Mesenchymal stem cell (in vitro differentiated cells and primary cell): ENCODE measurements around the gene PRMT7.
A peak's percentile ranks its signal among the peaks of the same experiment; 100 is the strongest.

Source experiments
- DNase-seq: peaks from one replicate; pipeline ENCODE4 v3.0.0-alpha.2; 2013
- H2AFZ ChIP-seq: one replicate; pipeline ENCODE4 v1.6.1; 2013; ENCODE audit warnings: low read depth, mild to moderate bottlenecking, control low read depth, inconsistent platforms, low read length, moderate library complexity
- H2AK5ac ChIP-seq: 2 replicates; pipeline ENCODE4 v1.6.1; 2013; ENCODE audit warnings: low read length, moderate library complexity, mild to moderate bottlenecking, inconsistent platforms; ENCODE audit not compliant: severe bottlenecking
- H2BK120ac ChIP-seq: one replicate; pipeline ENCODE4 v1.6.1; 2013; ENCODE audit warnings: low read depth, mild to moderate bottlenecking, inconsistent platforms, low read length, moderate library complexity
- H2BK12ac ChIP-seq, 2 experiments: one replicate each; pipeline ENCODE4 v1.6.1; 2013; ENCODE audit warnings: inconsistent platforms in 2 of 2, low read length in 2 of 2, mild to moderate bottlenecking in 2 of 2, moderate library complexity in 2 of 2, control low read depth in 1 of 2
- H2BK15ac ChIP-seq: one replicate; pipeline ENCODE4 v1.6.1; 2013; ENCODE audit warnings: mild to moderate bottlenecking, low read depth, inconsistent platforms; ENCODE audit not compliant: poor library complexity, severe bottlenecking
- H2BK5ac ChIP-seq: 2 replicates; pipeline ENCODE4 v1.6.1; 2013; ENCODE audit warnings: low read depth, mild to moderate bottlenecking, low read length, control low read depth, inconsistent platforms; ENCODE audit not compliant: poor library complexity, severe bottlenecking
- H3K14ac ChIP-seq, 2 experiments: one replicate each; pipeline ENCODE4 v1.6.1; 2013; ENCODE audit warnings: inconsistent platforms in 2 of 2, low read length in 2 of 2, control low read depth in 1 of 2, mild to moderate bottlenecking in 1 of 2, moderate library complexity in 1 of 2
- H3K18ac ChIP-seq, 2 experiments: one replicate each; pipeline ENCODE4 v1.6.1; 2013; ENCODE audit warnings: inconsistent platforms in 2 of 2, low read length in 2 of 2, control low read depth in 1 of 2, low read depth in 1 of 2, mild to moderate bottlenecking in 1 of 2
- H3K23ac ChIP-seq, 2 experiments: one replicate each; pipeline ENCODE4 v1.6.1; 2013; ENCODE audit warnings: inconsistent platforms in 2 of 2, low read length in 2 of 2, mild to moderate bottlenecking in 2 of 2, moderate library complexity in 2 of 2, control low read depth in 1 of 2
- H3K27ac ChIP-seq: 2 replicates; pipeline ENCODE4 v1.5.1; 2013; ENCODE audit warnings: mild to moderate bottlenecking, moderate library complexity, low read length, control low read depth, inconsistent platforms; ENCODE audit not compliant: poor library complexity, severe bottlenecking
- H3K27me3 ChIP-seq, 2 experiments: 2 replicates each; pipeline versions ENCODE4 v1.6.1 to v1.7.0; 2013; ENCODE audit warnings: low read length in 2 of 2, mild to moderate bottlenecking in 2 of 2, moderate library complexity in 2 of 2, control low read depth in 1 of 2, inconsistent platforms in 1 of 2; ENCODE audit not compliant: control insufficient read depth in 1 of 2, insufficient read depth in 1 of 2
- H3K36me3 ChIP-seq, 2 experiments: 2 replicates each; pipeline versions ENCODE4 v1.6.1 to v1.7.0; 2013; ENCODE audit warnings: low read length in 2 of 2, control low read depth in 1 of 2, inconsistent platforms in 1 of 2, low read depth in 1 of 2, mild to moderate bottlenecking in 1 of 2; ENCODE audit not compliant: insufficient read depth in 2 of 2, control insufficient read depth in 1 of 2
- H3K4ac ChIP-seq, 2 experiments: one replicate each; pipeline ENCODE4 v1.6.1; 2013; ENCODE audit warnings: inconsistent platforms in 2 of 2, low read length in 2 of 2, mild to moderate bottlenecking in 2 of 2, moderate library complexity in 2 of 2, control low read depth in 1 of 2, low read depth in 1 of 2
- H3K4me1 ChIP-seq: 2 replicates; pipeline ENCODE4 v1.6.1; 2013; ENCODE audit warnings: low read depth, low read length, control low read depth; ENCODE audit not compliant: control insufficient read depth, insufficient read depth
- H3K4me2 ChIP-seq: 2 replicates; pipeline ENCODE4 v1.6.1; 2013; ENCODE audit warnings: low read length, mild to moderate bottlenecking, inconsistent platforms; ENCODE audit not compliant: poor library complexity, severe bottlenecking
- H3K4me3 ChIP-seq, 2 experiments: 2 replicates each; pipeline versions ENCODE4 v1.5.1 to v1.7.0; 2013; ENCODE audit warnings: low read length in 2 of 2, mild to moderate bottlenecking in 2 of 2, control low read depth in 1 of 2, low read depth in 1 of 2; ENCODE audit not compliant: insufficient read depth in 1 of 2
- H3K79me1 ChIP-seq: replicated peaks from 2 replicates; pipeline ENCODE4 v1.6.1; 2013; ENCODE audit warnings: mild to moderate bottlenecking, control low read depth, low read length, inconsistent platforms; ENCODE audit not compliant: poor library complexity, severe bottlenecking
- H3K9ac ChIP-seq: 2 replicates; pipeline ENCODE4 v1.7.0; 2013; ENCODE audit warnings: mild to moderate bottlenecking, low read length, moderate library complexity
- H3K9me3 ChIP-seq: 2 replicates; pipeline ENCODE4 v1.7.0; 2013; ENCODE audit warnings: mild to moderate bottlenecking, low read length; ENCODE audit not compliant: control insufficient read depth
- H4K8ac ChIP-seq: one replicate; pipeline ENCODE4 v1.6.1; 2013; ENCODE audit warnings: inconsistent platforms, mild to moderate bottlenecking, low read length, moderate library complexity
- H4K91ac ChIP-seq: one replicate; pipeline ENCODE4 v1.6.1; 2013; ENCODE audit warnings: mild to moderate bottlenecking, low read length, inconsistent platforms
- WGBS: methylation state at CpG from one replicate; pipeline ENCODE4 v1.1.7; 2013; ENCODE audit warnings: mixed read lengths; 5-methylcytosine and 5-hydroxymethylcytosine counted together

PRMT7 gene

DNA sequence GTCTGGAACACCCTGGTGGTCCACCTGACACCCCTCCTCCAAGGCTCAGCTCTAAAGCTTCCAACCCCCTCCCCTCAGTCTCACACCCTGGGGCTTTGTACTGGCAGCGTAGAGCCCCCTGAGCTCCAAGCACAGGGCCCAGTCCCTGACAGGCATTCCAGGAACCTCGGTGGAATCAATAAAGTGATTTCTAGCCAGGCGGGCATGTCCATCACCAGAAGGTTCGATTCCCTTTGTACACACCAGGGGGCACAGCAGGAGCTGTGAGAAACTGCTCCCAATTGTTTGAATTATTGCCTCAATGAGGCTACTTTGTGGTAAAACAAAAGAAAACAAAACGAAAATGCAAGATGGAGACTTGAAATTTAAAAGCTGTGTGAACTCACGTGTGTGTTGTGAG is 85.7 kb downstream of the PRMT7 start:
- Histone ChIP-seq H3K36me3 (no peaks in the 10 kb centered on the region), H3K9me3 (no peaks in the 10 kb centered on the region), H2BK120ac (no peak overlapping the region)

DNA sequence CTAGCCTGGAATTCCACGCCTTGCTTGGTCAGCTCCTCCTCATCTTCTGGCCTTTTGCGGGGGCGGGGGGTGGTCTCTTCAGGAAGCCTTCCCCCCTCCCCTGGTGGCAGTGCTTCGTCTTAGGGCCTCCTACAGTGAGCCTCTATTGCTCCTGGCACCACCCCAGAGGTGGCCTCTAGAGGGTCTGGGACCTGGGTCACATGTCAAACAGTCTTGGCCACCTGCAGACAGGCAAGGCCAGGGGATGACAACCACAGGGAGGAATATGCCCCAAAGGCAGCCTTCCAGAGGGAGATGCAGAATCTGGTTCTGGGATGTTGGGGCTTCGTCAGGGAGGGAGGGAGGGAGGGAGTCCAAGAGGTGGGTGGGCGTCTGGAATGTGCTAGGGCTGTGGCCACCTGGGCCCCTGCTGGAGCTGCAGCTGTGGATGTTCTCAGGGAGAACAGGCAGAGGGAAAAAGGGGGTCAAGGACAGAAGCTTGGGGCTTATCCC is 86.9 kb downstream of the PRMT7 start:
- no peak for DNase-seq
- no peak overlapping the region for H3K9ac ChIP-seq
- peaks cover 11% of the 10 kb centered on the region for H3K4me1 ChIP-seq
- no peak overlapping the region for H4K91ac ChIP-seq
- no peak overlapping the region for H2AK5ac ChIP-seq
- no peak overlapping the region for H3K23ac ChIP-seq
- H2BK120ac ChIP-seq, result no peak overlapping the region
- H3K27ac ChIP-seq, result no peak overlapping the region
- H3K18ac ChIP-seq, result no peak overlapping the region
- no peak overlapping the region for H3K4me3 ChIP-seq
- no peak overlapping the region for H2BK15ac ChIP-seq
- H4K8ac ChIP-seq, result no peak overlapping the region
- 60% methylated on average over 6 of the region's 6 CpGs for WGBS
- H3K9me3 ChIP-seq, result no peaks in the 10 kb centered on the region
- H2AFZ ChIP-seq, result no peak overlapping the region
- peaks cover 12 to 32% of the 10 kb centered on the region in 2 experiments for H3K27me3 ChIP-seq
- H2BK12ac ChIP-seq, result no peak overlapping the region
- no peak overlapping the region for H3K4me2 ChIP-seq
- H3K4ac ChIP-seq, result no peak overlapping the region
- no peak overlapping the region for H3K14ac ChIP-seq
- H3K79me1 ChIP-seq, result no peaks in the 10 kb centered on the region
- H2BK5ac ChIP-seq, result no peak overlapping the region
- no peaks in the 10 kb centered on the region for H3K36me3 ChIP-seq

More for the DNA sequence above, 85.7 kb downstream of the PRMT7 start:
- 61% methylated on average over 4 of the region's 6 CpGs for WGBS
- H2BK12ac ChIP-seq, result no peak overlapping the region
- no peak overlapping the region for H2AFZ ChIP-seq
- no peak overlapping the region for H3K4me2 ChIP-seq
- no peak overlapping the region for H2BK5ac ChIP-seq
- H3K27me3 ChIP-seq, result peaks cover 12 to 32% of the 10 kb centered on the region in 2 experiments
- H2AK5ac ChIP-seq, result no peak overlapping the region
- no peak overlapping the region for H4K8ac ChIP-seq
- no peak overlapping the region for H3K4ac ChIP-seq
- no peak overlapping the region for H3K18ac ChIP-seq
- H3K9ac ChIP-seq, result no peak overlapping the region
- no peak overlapping the region for H3K27ac ChIP-seq
- no peak overlapping the region for H3K23ac ChIP-seq
- peaks cover 4% of the 10 kb centered on the region for H3K4me1 ChIP-seq
- H4K91ac ChIP-seq, result no peak overlapping the region
- no peak overlapping the region for H3K14ac ChIP-seq
- no peaks in the 10 kb centered on the region for H3K79me1 ChIP-seq
- no peak overlapping the region for H2BK15ac ChIP-seq
- DNase-seq, result peak; percentile 30
- H3K4me3 ChIP-seq, result no peak overlapping the region

DNA sequence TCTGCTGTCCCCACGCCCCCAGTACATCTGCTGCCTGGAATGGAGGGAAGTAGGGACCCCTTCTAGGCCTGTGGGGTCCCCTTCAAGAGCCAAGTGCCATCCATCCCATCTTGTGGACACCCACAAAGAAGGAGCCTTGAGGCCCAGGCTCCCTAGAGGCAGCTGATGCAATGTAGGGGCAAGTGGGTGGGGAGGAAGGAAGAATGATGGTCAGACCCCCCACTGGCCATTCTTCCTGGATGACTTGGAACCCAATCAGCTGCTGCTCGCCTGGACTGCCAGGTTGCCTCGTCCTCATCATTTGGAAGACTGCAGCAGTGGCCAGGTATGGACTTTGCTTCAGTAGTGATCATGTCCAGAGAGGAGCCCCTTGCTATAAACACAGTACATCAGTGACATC is 88.6 kb downstream of the PRMT7 start:
- Histone ChIP-seq H3K79me1 (no peaks in the 10 kb centered on the region), H3K18ac (no peak overlapping the region), H2BK5ac (no peak overlapping the region), H3K23ac (no peak overlapping the region), H2AFZ (no peak overlapping the region), H4K91ac (no peak overlapping the region), H3K4me2 (no peak overlapping the region), H3K36me3 (no peaks in the 10 kb centered on the region), H3K9me3 (no peaks in the 10 kb centered on the region), H3K27ac (no peak overlapping the region), H2BK120ac (no peak overlapping the region), H3K4ac (no peak overlapping the region), H3K4me3 (no peak overlapping the region), H2BK15ac (no peak overlapping the region), H2AK5ac (no peak overlapping the region), H2BK12ac (no peak overlapping the region), H4K8ac (no peak overlapping the region), H3K9ac (no peak overlapping the region), H3K27me3 (peaks cover 12 to 32% of the 10 kb centered on the region in 2 experiments), H3K14ac (no peak overlapping the region), H3K4me1 (peaks cover 13% of the 10 kb centered on the region)
- no peak for DNase-seq
- WGBS, result 66% methylated on average over 3 of the region's 3 CpGs

DNA sequence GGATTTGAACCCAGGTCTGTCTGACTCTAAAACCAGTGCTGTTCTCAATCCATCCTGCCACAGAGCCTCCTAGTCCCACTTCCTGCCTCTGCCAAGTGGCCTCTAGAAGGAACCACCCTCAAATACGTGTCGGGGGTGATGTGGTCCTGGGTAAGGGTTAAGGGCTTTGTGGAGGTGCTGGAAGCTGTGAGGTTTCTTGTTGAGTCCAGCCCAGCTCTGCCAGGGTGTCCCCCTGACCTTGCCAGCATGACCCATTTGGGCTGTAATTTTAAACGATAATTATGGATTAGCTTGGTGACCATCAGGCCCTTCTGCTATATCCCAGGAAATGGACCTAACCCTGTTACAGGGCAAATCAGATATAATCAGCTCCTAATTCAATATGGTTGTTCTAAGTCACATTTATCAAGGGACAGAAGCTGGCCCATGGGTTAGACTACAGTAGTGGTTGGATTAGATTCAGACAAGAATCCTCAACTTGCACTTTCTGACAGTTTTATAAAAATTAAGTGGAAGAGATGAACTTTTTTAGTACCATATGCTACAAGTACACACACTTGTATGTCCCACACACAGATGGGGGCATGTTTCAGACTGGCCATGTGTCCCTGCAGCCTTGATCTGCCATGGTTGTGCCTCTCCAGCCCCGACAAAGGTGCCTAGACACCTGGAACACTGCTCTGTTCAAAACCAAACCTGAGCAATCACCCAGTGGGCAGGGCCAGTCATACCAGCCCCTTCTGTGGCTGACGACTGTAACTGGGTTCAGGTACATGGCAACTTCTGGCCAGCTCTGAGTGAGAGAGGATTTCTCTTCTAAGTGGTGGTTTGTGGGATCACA is 89.5 kb downstream of the PRMT7 start:
- no peak overlapping the region for H2BK120ac ChIP-seq

More for the DNA sequence above, 89.5 kb downstream of the PRMT7 start:
- no peak for DNase-seq
- Histone ChIP-seq H3K14ac (no peak overlapping the region), H3K4me1 (peaks cover 13% of the 10 kb centered on the region), H4K8ac (no peak overlapping the region), H3K27ac (no peak overlapping the region), H3K9me3 (no peaks in the 10 kb centered on the region), H3K27me3 (peaks cover 12 to 32% of the 10 kb centered on the region in 2 experiments), H2AFZ (no peak overlapping the region), H3K4me2 (no peak overlapping the region), H4K91ac (no peak overlapping the region), H2BK15ac (no peak overlapping the region), H2BK12ac (no peak overlapping the region), H2AK5ac (no peak overlapping the region), H3K9ac (no peak overlapping the region), H3K18ac (no peak overlapping the region), H2BK5ac (no peak overlapping the region), H3K4ac (no peak overlapping the region), H3K36me3 (no peaks in the 10 kb centered on the region), H3K4me3 (no peak overlapping the region), H3K79me1 (no peaks in the 10 kb centered on the region), H3K23ac (no peak overlapping the region)
- 87% methylated on average over 5 of the region's 5 CpGs for WGBS
